Measurements from ENCODE around the gene TMEM61. TPM values are rescaled to one million over a fixed set of nuclear protein-coding genes. Genes with fewer than 3 reads are reported as not detected.
"Not testable (repeated sequence)": the region's sequence is repeated elsewhere in the genome, so short reads cannot be mapped to it uniquely, and the experiment has no call there.

Gene TMEM61
- total RNA-seq, 2 experiments from 2014 or later = not detected

GRCh38 chr1:55015123-55015522 lies 34.7 kb downstream of the TMEM61 start:
- intact Hi-C loops (cut with micrococcal nuclease) = no loop called here
- ChIA-PET POLR2A (no interaction called here), CTCF (interaction anchor here (1.2 to 1.4 kb wide), 2 partner anchors 64 to 70 kb away, joined by 3 to 6 read pairs; no protein-coding TSS in a partner anchor)
- DNase-seq (no peak), ATAC-seq (no peak)
- H3K27me3 Mint-ChIP-seq = peaks cover 7% of the 10 kb centered on the region
- H3K36me3 Mint-ChIP-seq (ENCODE audit: low read depth) = no peaks in the 10 kb centered on the region
- TF ChIP-seq CTCF (IDR thresholded peaks at IDR 0.05) = no peak
- H3K9me3 Mint-ChIP-seq = no peaks in the 10 kb centered on the region
- no peak overlapping the region for H3K27ac Mint-ChIP-seq
- no peak overlapping the region for H3K4me3 Mint-ChIP-seq
- no peaks in the 10 kb centered on the region for H3K4me1 Mint-ChIP-seq (ENCODE audit: low read depth)

- Mint-ChIP-seq H3K4me3 (no peak overlapping the region), H3K4me1 (ENCODE audit: low read depth) (no peaks in the 10 kb centered on the region), H3K9me3 (no peaks in the 10 kb centered on the region), H3K27me3 (peaks cover 7% of the 10 kb centered on the region), H3K36me3 (ENCODE audit: low read depth) (no peaks in the 10 kb centered on the region), H3K27ac (no peak overlapping the region)
- TF ChIP-seq CTCF (IDR thresholded peaks at IDR 0.05) = no peak
- DNase-seq = no peak
- ChIA-PET POLR2A (no interaction called here), CTCF (interaction anchor here (0.9 to 1.7 kb wide), 6 partner anchors 20 to 71 kb away, joined by 3 to 6 read pairs (median 3); no protein-coding TSS in a partner anchor)
- ATAC-seq = no peak
- intact Hi-C loops (cut with micrococcal nuclease) = no loop called here
Measured at GRCh38 chr1:55015731-55016620, 35.5 kb downstream of the TMEM61 start.

GRCh38 chr1:55018395-55018794 lies 38.0 kb downstream of the TMEM61 start:
- ChIA-PET CTCF (interaction anchor here (1.1 to 1.7 kb wide), 3 partner anchors 68 to 80 kb away, joined by 3 to 9 read pairs (median 3); no protein-coding TSS in a partner anchor), POLR2A (no interaction called here)
- no peak overlapping the region for H3K4me3 Mint-ChIP-seq
- DNase-seq (no peak), ATAC-seq (no peak)
- intact Hi-C loops (cut with micrococcal nuclease) = no loop called here
- H3K36me3 Mint-ChIP-seq (ENCODE audit: low read depth) = no peaks in the 10 kb centered on the region
- H3K9me3 Mint-ChIP-seq = no peaks in the 10 kb centered on the region
- no peak overlapping the region for H3K27ac Mint-ChIP-seq
- peaks cover 7% of the 10 kb centered on the region for H3K27me3 Mint-ChIP-seq
- TF ChIP-seq CTCF (IDR thresholded peaks at IDR 0.05) = no peak
- H3K4me1 Mint-ChIP-seq (ENCODE audit: low read depth) = no peaks in the 10 kb centered on the region

- ATAC-seq (peak; percentile 100), DNase-seq (peak; percentile 83)
- Mint-ChIP-seq H3K27ac (no peak overlapping the region), H3K4me3 (no peak overlapping the region), H3K9me3 (no peaks in the 10 kb centered on the region), H3K27me3 (peaks cover 1% of the 10 kb centered on the region), H3K36me3 (ENCODE audit: low read depth) (no peaks in the 10 kb centered on the region), H3K4me1 (ENCODE audit: low read depth) (no peaks in the 10 kb centered on the region)
- POLR2A ChIA-PET = no interaction called here
- CTCF ChIA-PET = interaction anchor here (0.6 to 2.6 kb wide), 37 partner anchors 9 to 1154 kb away, joined by 3 to 63 read pairs (median 5); partner anchors contain the start of genes DHCR24 and PCSK9
- intact Hi-C loops (cut with micrococcal nuclease) = loop anchor here (5.0 kb wide), 1 partner anchor 75 kb away; no protein-coding TSS in a partner anchor
- peak; percentile 86 for TF ChIP-seq CTCF (IDR thresholded peaks at IDR 0.05)
Measured at GRCh38 chr1:55021942-55022546, 41.6 kb downstream of the TMEM61 start.

GRCh38 chr1:55024163-55024562 lies 43.7 kb downstream of the TMEM61 start:
- POLR2A ChIA-PET; DNase-seq; ATAC-seq; H3K36me3 Mint-ChIP-seq (ENCODE audit: low read depth); CTCF ChIA-PET; H3K9me3 Mint-ChIP-seq; H3K27ac Mint-ChIP-seq; H3K4me3 Mint-ChIP-seq; H3K27me3 Mint-ChIP-seq; H3K4me1 Mint-ChIP-seq (ENCODE audit: low read depth): not testable (repeated sequence)
- intact Hi-C loops (cut with micrococcal nuclease) = loop anchor here (5.0 kb wide), 1 partner anchor 77 kb away; no protein-coding TSS in a partner anchor

GRCh38 chr1:55026682-55027081 lies 46.3 kb downstream of the TMEM61 start:
- H3K4me3 Mint-ChIP-seq, ATAC-seq: not testable (repeated sequence)

GRCh38 chr1:55031098-55031497 lies 50.7 kb downstream of the TMEM61 start:
- H3K4me1 Mint-ChIP-seq (ENCODE audit: low read depth); DNase-seq; H3K36me3 Mint-ChIP-seq (ENCODE audit: low read depth); ATAC-seq; intact Hi-C loops (cut with micrococcal nuclease); H3K27ac Mint-ChIP-seq; H3K4me3 Mint-ChIP-seq; POLR2A ChIA-PET; H3K9me3 Mint-ChIP-seq: not testable (repeated sequence)
- CTCF ChIA-PET = interaction anchor here (1.5 to 1.6 kb wide), 2 partner anchors 9 to 35 kb away, joined by 4 read pairs; no protein-coding TSS in a partner anchor
- H3K27me3 Mint-ChIP-seq = peaks cover 18% of the 10 kb centered on the region

More at GRCh38 chr1:55026682-55027081, 46.3 kb downstream of the TMEM61 start:
- DNase-seq; H3K9me3 Mint-ChIP-seq; intact Hi-C loops (cut with micrococcal nuclease); H3K4me1 Mint-ChIP-seq (ENCODE audit: low read depth); H3K27ac Mint-ChIP-seq; POLR2A ChIA-PET; H3K36me3 Mint-ChIP-seq (ENCODE audit: low read depth); H3K27me3 Mint-ChIP-seq; CTCF ChIA-PET: not testable (repeated sequence)

Measured in activated CD8-positive, alpha-beta T cell treated with anti-CD3 and anti-CD28 coated beads for 36 hours (primary cell).